ENCODE measurements around the gene LRRC10.

The LRRC10 gene, protein sequence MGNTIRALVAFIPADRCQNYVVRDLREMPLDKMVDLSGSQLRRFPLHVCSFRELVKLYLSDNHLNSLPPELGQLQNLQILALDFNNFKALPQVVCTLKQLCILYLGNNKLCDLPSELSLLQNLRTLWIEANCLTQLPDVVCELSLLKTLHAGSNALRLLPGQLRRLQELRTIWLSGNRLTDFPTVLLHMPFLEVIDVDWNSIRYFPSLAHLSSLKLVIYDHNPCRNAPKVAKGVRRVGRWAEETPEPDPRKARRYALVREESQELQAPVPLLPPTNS

GRCh38 chr12:69610729-69611128 is at the start of gene LRRC10:
Gene LRRC10, minus strand, starts transcription at chr12:69610907. Its CDS starts 69 bp downstream, at chr12:69610838.
- DNase-seq (ENCODE audit: low spot score), result no peak

- DNase-seq (ENCODE audit: low spot score), result no peak
Observed at GRCh38 chr12:69660164-69660863, 49.6 kb upstream of the LRRC10 start.

- DNase-seq (ENCODE audit: low spot score), result no peak
Observed at GRCh38 chr12:69658203-69658602, 47.5 kb upstream of the LRRC10 start.

DNA sequence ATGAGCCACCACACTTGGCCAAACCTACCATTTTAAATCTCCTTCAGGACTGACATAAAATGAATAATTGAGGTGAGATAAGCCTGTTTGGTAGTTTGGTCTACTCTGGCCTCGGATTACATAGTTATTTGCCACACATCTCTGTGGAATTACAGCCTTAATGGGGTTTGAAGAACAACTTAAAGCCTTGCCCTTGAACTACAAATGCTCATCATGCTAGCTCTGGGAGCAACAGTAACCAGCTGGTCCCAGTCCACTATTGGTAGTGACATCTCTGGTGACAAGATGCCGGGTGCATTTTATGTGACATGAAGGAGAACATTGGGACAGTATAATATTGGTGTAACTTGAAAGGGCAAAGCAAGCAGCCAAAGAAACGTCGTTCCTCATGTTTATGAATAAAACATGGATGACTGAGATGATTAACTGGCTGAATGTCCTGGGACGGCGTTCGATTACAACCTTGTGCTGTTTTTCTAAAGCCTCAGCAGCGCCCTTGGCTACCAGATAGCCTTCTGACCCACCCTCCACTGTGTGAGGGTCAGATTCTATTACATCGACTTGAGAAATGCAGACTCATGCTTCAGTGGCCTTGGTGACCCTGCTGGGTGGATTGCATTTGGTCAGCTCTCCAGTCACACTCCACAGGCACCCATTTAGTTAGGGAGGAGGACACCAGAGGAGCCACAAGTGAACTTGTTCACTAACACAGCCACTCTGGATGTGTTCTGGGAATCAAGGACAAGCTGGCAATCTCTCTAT is 46.9 kb upstream of the LRRC10 start:
- no peak for DNase-seq (ENCODE audit: low spot score)

GRCh38 chr12:69655616-69656340 is 45.1 kb upstream of the LRRC10 start:
- no peak for DNase-seq (ENCODE audit: low spot score)

DNA sequence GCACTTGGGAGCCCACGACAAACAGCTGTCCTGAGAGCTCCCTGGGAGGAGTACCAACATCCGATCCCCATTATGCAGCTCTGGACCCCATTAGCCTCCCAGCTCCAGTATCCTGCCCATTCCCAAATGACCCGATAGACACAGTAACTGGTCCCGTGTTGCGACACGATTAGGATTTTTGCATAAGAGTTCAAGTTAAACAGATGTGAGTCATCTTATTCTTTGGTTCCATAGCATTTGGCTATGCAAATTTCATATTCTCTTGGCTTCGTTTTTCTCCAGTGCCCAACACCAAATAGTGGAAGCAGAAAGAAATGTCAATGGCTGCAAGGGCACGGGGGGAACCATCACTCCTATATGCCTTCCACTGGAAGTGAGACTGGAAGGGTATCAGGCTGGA is 43.0 kb upstream of the LRRC10 start:
- DNase-seq (ENCODE audit: low spot score), result no peak

- DNase-seq (ENCODE audit: low spot score), result no peak
Observed at GRCh38 chr12:69651922-69652321, 41.2 kb upstream of the LRRC10 start.

- DNase-seq (ENCODE audit: low spot score), result no peak
Observed at GRCh38 chr12:69649529-69649928, 38.8 kb upstream of the LRRC10 start.

GRCh38 chr12:69648476-69648875 is 37.8 kb upstream of the LRRC10 start:
- no peak for DNase-seq (ENCODE audit: low spot score)

- no peak for DNase-seq (ENCODE audit: low spot score)
Observed at GRCh38 chr12:69647178-69647577, 36.5 kb upstream of the LRRC10 start.

- no peak for DNase-seq (ENCODE audit: low spot score)
Observed at GRCh38 chr12:69645031-69645430, 34.3 kb upstream of the LRRC10 start.

GRCh38 chr12:69644511-69644910 is 33.8 kb upstream of the LRRC10 start:
- DNase-seq (ENCODE audit: low spot score), result no peak

GRCh38 chr12:69642531-69642930 is 31.8 kb upstream of the LRRC10 start:
- DNase-seq (ENCODE audit: low spot score), result no peak

DNA sequence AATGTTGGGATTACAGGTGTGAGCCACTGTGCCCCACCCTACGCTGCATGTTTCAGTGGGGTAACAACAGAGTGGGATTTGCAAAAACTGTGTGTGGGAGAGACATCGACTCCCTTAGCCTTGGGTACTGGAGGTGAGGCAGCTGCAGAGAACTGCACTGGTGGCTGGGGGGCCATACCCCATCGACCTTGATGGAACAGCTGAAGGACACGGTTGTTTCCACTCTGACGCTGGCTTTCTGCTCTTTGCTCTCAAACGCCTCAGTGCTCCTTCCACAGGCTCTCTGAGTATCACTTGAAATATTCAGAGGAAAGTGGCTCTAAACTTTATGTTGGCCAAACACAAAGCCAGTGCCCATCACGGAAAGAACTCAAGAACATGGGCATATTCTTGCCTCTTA is 30.8 kb upstream of the LRRC10 start:
- no peak for DNase-seq (ENCODE audit: low spot score)

- DNase-seq (ENCODE audit: low spot score), result no peak
Observed at GRCh38 chr12:69639400-69640016, 28.8 kb upstream of the LRRC10 start.

GRCh38 chr12:69633061-69633460 is 22.4 kb upstream of the LRRC10 start:
- DNase-seq (ENCODE audit: low spot score), result no peak

DNA sequence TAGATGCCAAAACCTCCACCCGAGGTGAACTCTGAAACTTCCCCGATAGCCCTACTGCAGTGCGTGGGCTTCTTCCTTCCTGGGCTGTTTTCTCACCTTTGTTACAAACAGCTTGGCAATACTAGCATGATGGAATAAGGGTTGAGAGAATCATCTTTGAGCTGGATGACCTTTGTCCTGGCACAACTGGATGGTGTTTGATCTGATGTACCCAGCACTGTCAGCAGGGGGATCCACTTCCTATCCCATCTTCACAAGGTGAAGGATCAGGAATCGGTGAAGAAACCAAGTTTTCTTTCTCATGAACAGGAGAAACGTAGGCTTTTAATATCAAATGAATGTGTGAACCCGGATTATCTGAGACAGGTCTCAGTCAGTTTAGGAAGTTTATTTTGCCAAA is 19.5 kb upstream of the LRRC10 start:
- DNase-seq (ENCODE audit: low spot score), result no peak

DNA sequence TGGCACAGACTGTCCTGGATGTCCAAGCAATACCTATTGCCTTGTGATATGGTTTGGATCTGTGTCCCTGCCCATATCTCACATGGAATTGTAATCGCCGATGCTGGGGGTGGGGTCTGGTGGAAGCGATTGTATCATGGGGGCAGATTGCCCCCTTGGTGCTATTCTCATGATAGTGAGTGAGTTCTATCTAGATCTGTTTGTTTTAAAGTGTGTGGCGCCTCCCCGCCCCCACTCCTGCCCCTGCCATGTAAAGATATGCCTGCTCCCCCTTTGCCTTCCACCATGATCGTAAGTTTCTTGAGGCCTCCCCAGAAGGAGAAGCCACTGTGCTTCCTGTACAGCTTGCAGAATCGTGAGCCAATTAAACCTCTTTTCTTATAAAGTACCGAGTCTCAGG is 16.8 kb upstream of the LRRC10 start:
- no peak for DNase-seq (ENCODE audit: low spot score)

DNA sequence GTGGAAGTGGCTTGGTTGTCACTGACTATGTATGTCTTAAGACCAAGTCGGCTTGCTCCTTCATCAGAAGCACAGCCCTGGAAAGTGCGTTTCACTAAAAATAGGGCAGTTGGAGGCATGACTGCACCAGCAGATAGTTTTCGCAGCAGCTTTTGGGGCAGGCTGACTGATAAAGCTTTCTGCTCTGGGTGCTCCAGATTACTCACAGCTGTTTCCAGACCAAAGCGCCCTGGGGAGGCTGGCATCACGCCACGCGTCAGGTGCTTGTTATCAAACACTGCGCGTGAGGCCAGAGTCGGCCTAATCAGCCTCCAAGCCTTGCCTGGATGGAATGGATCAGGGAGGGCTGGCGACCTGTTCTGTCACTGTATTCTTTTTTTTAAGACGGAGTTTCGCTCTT is 13.3 kb upstream of the LRRC10 start:
- no peak for DNase-seq (ENCODE audit: low spot score)

DNA sequence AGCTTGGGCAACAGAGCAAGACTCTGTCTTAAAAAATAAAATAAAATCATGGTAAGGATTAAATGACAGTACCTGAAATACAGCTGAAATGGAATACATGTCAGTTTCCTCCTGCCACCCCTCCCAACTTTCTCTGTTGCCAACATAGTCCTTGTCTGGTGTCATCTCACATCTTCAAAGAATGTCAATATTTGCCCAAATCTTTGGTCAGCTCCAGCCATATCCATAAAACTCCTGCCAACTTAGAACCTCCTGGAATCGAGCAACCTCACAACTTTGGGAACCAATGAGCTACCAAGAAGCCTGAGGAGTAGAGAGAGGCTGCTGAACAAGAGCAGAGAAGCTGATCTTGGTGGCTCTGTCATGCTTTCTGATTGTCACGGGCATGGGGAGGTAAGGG is 10.8 kb upstream of the LRRC10 start:
- DNase-seq (ENCODE audit: low spot score), result no peak

GRCh38 chr12:69620921-69621320 is 10.2 kb upstream of the LRRC10 start:
- DNase-seq (ENCODE audit: low spot score), result no peak

DNA sequence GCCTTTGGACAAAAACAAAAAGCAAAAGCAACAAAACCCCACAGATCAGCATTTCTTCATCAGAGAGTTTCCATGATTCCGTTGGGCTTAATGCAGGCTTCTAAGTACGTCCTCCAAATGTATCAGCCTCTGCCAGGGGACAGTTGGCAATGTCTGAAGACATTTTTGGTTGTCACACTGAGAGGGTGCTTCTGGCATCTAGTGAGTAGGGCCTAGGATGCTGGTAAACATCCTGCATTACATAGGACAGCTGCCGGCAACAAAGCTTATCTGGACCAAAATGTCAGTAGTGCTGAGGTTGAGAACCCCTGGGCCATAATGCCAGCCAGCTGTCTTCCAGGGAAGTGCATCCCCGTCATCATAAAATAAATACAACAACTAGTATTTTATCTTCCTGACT is 9.4 kb upstream of the LRRC10 start:
- DNase-seq (ENCODE audit: low spot score), result no peak
